DOHH2 (cell line): Measurements from ENCODE around the gene ANGPT4.

Source experiments
- H3F3A ChIP-seq: fragments of 200-600 bp; sonication (generic), shearing (Covaris generic); 2 replicates; pipeline ENCODE4 v1.6.0; 2016; ENCODE audit warnings: antibody characterized with exemption, mild to moderate bottlenecking; ENCODE audit not compliant: control insufficient read depth, insufficient read depth
- H3K27ac ChIP-seq: fragments of 200-600 bp; sonication (generic); 2 replicates; pipeline ENCODE4 v1.5.1; 2014; ENCODE audit warnings: low read depth, mild to moderate bottlenecking, low read length, moderate library complexity
- H3K27me3 ChIP-seq: fragments of 200-600 bp; sonication (generic); 2 replicates; pipeline ENCODE4 v1.6.1; 2014; ENCODE audit warnings: mild to moderate bottlenecking, low read length, mixed read lengths; ENCODE audit not compliant: control insufficient read depth
- H3K36me3 ChIP-seq: fragments of 200-600 bp; sonication (generic); 2 replicates; pipeline ENCODE4 v1.6.1; 2014; ENCODE audit warnings: mild to moderate bottlenecking, low read length, moderate library complexity, mixed read lengths; ENCODE audit not compliant: control insufficient read depth
- H3K4me1 ChIP-seq: fragments of 200-600 bp; sonication (generic); 2 replicates; pipeline ENCODE4 v1.6.1; 2014; ENCODE audit warnings: mild to moderate bottlenecking, low read length, mixed read lengths; ENCODE audit not compliant: control insufficient read depth
- H3K4me2 ChIP-seq: fragments of 200-600 bp; sonication (generic); 2 replicates; pipeline ENCODE4 v1.6.0; 2014; ENCODE audit warnings: mild to moderate bottlenecking, low read length, moderate library complexity
- H3K4me3 ChIP-seq: fragments of 200-600 bp; sonication (generic); 2 replicates; pipeline ENCODE4 v1.5.1; 2014; ENCODE audit warnings: mild to moderate bottlenecking, low read length, mixed read lengths
- H3K79me2 ChIP-seq: fragments of 200-600 bp; sonication (generic); 2 replicates; pipeline ENCODE4 v1.6.1; 2014; ENCODE audit warnings: mild to moderate bottlenecking, low read length, mixed read lengths; ENCODE audit not compliant: control insufficient read depth
- H3K9me2 ChIP-seq: fragments of 200-600 bp; sonication (generic); replicated peaks from 2 replicates; pipeline ENCODE4 v1.6.1; 2014; ENCODE audit warnings: mild to moderate bottlenecking, low read length, mixed read lengths; ENCODE audit not compliant: control insufficient read depth
- H3K9me3 ChIP-seq: fragments of 200-600 bp; sonication (generic); 2 replicates; pipeline ENCODE4 v1.6.1; 2014; ENCODE audit warnings: antibody characterized with exemption, low read length, mixed read lengths; ENCODE audit not compliant: control insufficient read depth, insufficient read depth
- H4K20me1 ChIP-seq: fragments of 200-600 bp; sonication (generic); 2 replicates; pipeline ENCODE4 v1.6.0; 2014; ENCODE audit warnings: low read depth, mild to moderate bottlenecking, antibody characterized with exemption, low read length, moderate library complexity; ENCODE audit not compliant: control insufficient read depth, insufficient read depth
- CTCF ChIP-seq: fragments of 200-600 bp; sonication (generic); IDR thresholded peaks from one replicate; pipeline ENCODE4 v1.5.1; 2014; ENCODE audit warnings: antibody characterized with exemption, mild to moderate bottlenecking, low read depth, low read length; ENCODE audit not compliant: poor library complexity, severe bottlenecking
- EZH2phosphoT487 ChIP-seq: fragments of 200-600 bp; sonication (generic); IDR thresholded peaks from 2 replicates; pipeline ENCODE4 v1.6.1; 2017; ENCODE audit warnings: borderline replicate concordance, mild to moderate bottlenecking, antibody characterized with exemption, low read length, moderate library complexity, mixed read lengths

The ANGPT4 gene

GRCh38 chr20:911882-912600, 4.1 kb downstream of the ANGPT4 start:
- no peaks in the 10 kb centered on the region for H3K27me3 ChIP-seq
- no peaks in the 10 kb centered on the region for H3K36me3 ChIP-seq
- no peaks in the 10 kb centered on the region for H4K20me1 ChIP-seq
- no peaks in the 10 kb centered on the region for H3K79me2 ChIP-seq
- H3K4me2 ChIP-seq = no peak overlapping the region
- no peak for TF ChIP-seq EZH2phosphoT487
- TF ChIP-seq CTCF = peak; percentile 45
- H3K9me2 ChIP-seq = no peaks in the 10 kb centered on the region
- no peaks in the 10 kb centered on the region for H3K9me3 ChIP-seq
- no peaks in the 10 kb centered on the region for H3K4me1 ChIP-seq
- H3F3A ChIP-seq = no peaks in the 10 kb centered on the region
- no peak overlapping the region for H3K27ac ChIP-seq
- no peak overlapping the region for H3K4me3 ChIP-seq

GRCh38 chr20:910870-911770, 5.0 kb downstream of the ANGPT4 start:
- no peaks in the 10 kb centered on the region for H3F3A ChIP-seq
- no peak for TF ChIP-seq EZH2phosphoT487
- TF ChIP-seq CTCF = no peak
- H3K36me3 ChIP-seq = no peaks in the 10 kb centered on the region
- no peaks in the 10 kb centered on the region for H3K4me1 ChIP-seq
- H3K79me2 ChIP-seq = no peaks in the 10 kb centered on the region
- no peaks in the 10 kb centered on the region for H3K9me3 ChIP-seq
- no peak overlapping the region for H3K4me2 ChIP-seq
- H3K9me2 ChIP-seq = no peaks in the 10 kb centered on the region
- H3K4me3 ChIP-seq = no peak overlapping the region
- no peak overlapping the region for H3K27ac ChIP-seq
- no peaks in the 10 kb centered on the region for H4K20me1 ChIP-seq
- H3K27me3 ChIP-seq = no peaks in the 10 kb centered on the region

- H3K4me3 ChIP-seq = no peak overlapping the region
- no peaks in the 10 kb centered on the region for H3F3A ChIP-seq
- no peak overlapping the region for H3K27ac ChIP-seq
- no peaks in the 10 kb centered on the region for H3K79me2 ChIP-seq
- no peaks in the 10 kb centered on the region for H4K20me1 ChIP-seq
- H3K36me3 ChIP-seq = no peaks in the 10 kb centered on the region
- no peak overlapping the region for H3K4me2 ChIP-seq
- TF ChIP-seq CTCF = no peak
- no peak for TF ChIP-seq EZH2phosphoT487
- no peaks in the 10 kb centered on the region for H3K27me3 ChIP-seq
- H3K9me3 ChIP-seq = no peaks in the 10 kb centered on the region
- H3K4me1 ChIP-seq = no peaks in the 10 kb centered on the region
- no peaks in the 10 kb centered on the region for H3K9me2 ChIP-seq
Measured at GRCh38 chr20:910132-910869, 5.8 kb downstream of the ANGPT4 start.
